Neural cell (in vitro differentiated cells): ENCODE results near the gene IZUMO1R. TPM values are rescaled to one million over a fixed set of nuclear protein-coding genes. Genes with fewer than 3 reads are reported as not detected.

Source experiments
- H2AFZ ChIP-seq: fragments of 200-600, 300-800 bp; sonication (generic), shearing (Covaris generic); 2 replicates; pipeline ENCODE4 v1.6.0; 2014; ENCODE audit warnings: low read depth, mild to moderate bottlenecking, antibody characterized with exemption, low read length, moderate library complexity
- H3F3A ChIP-seq: fragments of 200-600 bp; shearing (Covaris generic); 2 replicates; pipeline ENCODE4 v1.6.1; 2016; ENCODE audit warnings: mild to moderate bottlenecking, moderate library complexity, mixed read lengths, antibody characterized with exemption, low read length; ENCODE audit not compliant: insufficient read depth, poor library complexity, severe bottlenecking
- H3K27ac ChIP-seq: fragments of 200-600, 300-800 bp; sonication (generic), shearing (Covaris generic); 2 replicates; pipeline ENCODE4 v1.5.1; 2014; ENCODE audit warnings: mild to moderate bottlenecking, low read length, moderate library complexity
- H3K27me3 ChIP-seq: fragments of 300-800, 200-600 bp; sonication (generic), shearing (Covaris generic); 2 replicates; pipeline ENCODE4 v1.6.0; 2014; ENCODE audit warnings: mild to moderate bottlenecking, low read depth, low read length, moderate library complexity; ENCODE audit not compliant: insufficient read depth
- H3K36me3 ChIP-seq: fragments of 300-800, 200-600 bp; sonication (generic), shearing (Covaris generic); 2 replicates; pipeline ENCODE4 v1.5.1; 2014; ENCODE audit warnings: mild to moderate bottlenecking, antibody characterized with exemption, low read length, moderate library complexity; ENCODE audit not compliant: insufficient read depth
- H3K4me2 ChIP-seq: fragments of 300-800, 200-600 bp; sonication (generic), shearing (Covaris generic); 2 replicates; pipeline ENCODE4 v1.6.0; 2014; ENCODE audit warnings: mild to moderate bottlenecking, low read length
- H3K4me3 ChIP-seq: fragments of 300-800, 200-600 bp; sonication (generic), shearing (Covaris generic); 2 replicates; pipeline ENCODE4 v1.5.1; 2014; ENCODE audit warnings: mild to moderate bottlenecking, low read length, moderate library complexity
- H3K79me2 ChIP-seq: fragments of 200-600 bp; shearing (Covaris generic); replicated peaks from 2 replicates; pipeline ENCODE4 v1.6.0; 2014; ENCODE audit warnings: mild to moderate bottlenecking, low read length, moderate library complexity; ENCODE audit not compliant: insufficient read depth
- H3K9ac ChIP-seq: fragments of 300-800, 200-600 bp; sonication (generic), shearing (Covaris generic); 2 replicates; pipeline ENCODE4 v1.6.1; 2016; ENCODE audit warnings: mild to moderate bottlenecking, low read length, mixed read lengths
- H3K9me2 ChIP-seq: fragments of 200-600 bp; shearing (Covaris generic); 2 replicates; pipeline ENCODE4 v1.6.1; 2016; ENCODE audit warnings: mild to moderate bottlenecking, low read length, mixed read lengths; ENCODE audit not compliant: insufficient read depth
- H3K9me3 ChIP-seq: fragments of 200-600, 300-800 bp; sonication (generic), shearing (Covaris generic); 2 replicates; pipeline ENCODE4 v1.6.1; 2016; ENCODE audit warnings: mild to moderate bottlenecking, mixed run types, low read length, moderate library complexity, mixed read lengths
- H4K20me1 ChIP-seq: fragments of 200-600 bp; shearing (Covaris generic); 2 replicates; pipeline ENCODE4 v1.6.1; 2016; ENCODE audit warnings: mild to moderate bottlenecking, mixed run types; ENCODE audit not compliant: insufficient read depth
- EP300 ChIP-seq: fragments of 450-650 bp; conservative IDR thresholded peaks from 2 replicates; pipeline ENCODE4 v1.6.1; 2014; ENCODE audit warnings: antibody characterized with exemption, mild to moderate bottlenecking, moderate library complexity; ENCODE audit not compliant: poor library complexity, severe bottlenecking
- EZH2 ChIP-seq: fragments of 200-600, 300-800 bp; shearing (Covaris generic), sonication (generic); IDR thresholded peaks from 2 replicates; pipeline ENCODE4 v1.6.1; 2014; ENCODE audit warnings: antibody characterized with exemption, low read length, borderline replicate concordance, mild to moderate bottlenecking; ENCODE audit not compliant: insufficient read depth, poor library complexity, severe bottlenecking
- MXI1 ChIP-seq: fragments of 450-650 bp; conservative IDR thresholded peaks from 2 replicates; pipeline ENCODE4 v1.6.1; 2014; ENCODE audit warnings: antibody characterized with exemption, mild to moderate bottlenecking; ENCODE audit not compliant: poor library complexity, severe bottlenecking
- POLR2AphosphoS5 ChIP-seq: IDR thresholded peaks from 2 replicates; pipeline ENCODE4 v1.6.1; 2012
- RAD21 ChIP-seq: fragments of 450-650 bp; conservative IDR thresholded peaks from 2 replicates; pipeline ENCODE4 v1.6.1; 2014; ENCODE audit warnings: antibody characterized with exemption, mild to moderate bottlenecking, moderate library complexity
- SMC3 ChIP-seq: fragments of 450-650 bp; conservative IDR thresholded peaks from 2 replicates; pipeline ENCODE4 v1.6.1; 2014; ENCODE audit warnings: antibody characterized with exemption, mild to moderate bottlenecking, moderate library complexity; ENCODE audit not compliant: poor library complexity
- TAF1 ChIP-seq: IDR thresholded peaks from 2 replicates; pipeline ENCODE4 v1.6.1; 2012; ENCODE audit warnings: low read depth
- polyA plus RNA-seq: library from polyadenylated mRNA; depleted of rRNA; stranded (reverse); fragments of >200 nt; gene quantifications from 2 replicates; pipeline ENCODE4 v1.2.3, GENCODE V29; 2014
- TF ChIP-seq, protein P1 (sequence below): fragments of 450-650 bp; IDR thresholded peaks from 2 replicates; pipeline ENCODE4 v1.5.1; 2014; ENCODE audit warnings: antibody characterized with exemption, mild to moderate bottlenecking, moderate library complexity; ENCODE audit not compliant: poor library complexity, severe bottlenecking
- TF ChIP-seq, protein P2 (sequence below): IDR thresholded peaks from 2 replicates; pipeline ENCODE4 v1.6.1; 2012; ENCODE audit warnings: borderline replicate concordance

The IZUMO1R gene
- polyA plus RNA-seq, 1 donor from 2014 or later: not detected

DNA sequence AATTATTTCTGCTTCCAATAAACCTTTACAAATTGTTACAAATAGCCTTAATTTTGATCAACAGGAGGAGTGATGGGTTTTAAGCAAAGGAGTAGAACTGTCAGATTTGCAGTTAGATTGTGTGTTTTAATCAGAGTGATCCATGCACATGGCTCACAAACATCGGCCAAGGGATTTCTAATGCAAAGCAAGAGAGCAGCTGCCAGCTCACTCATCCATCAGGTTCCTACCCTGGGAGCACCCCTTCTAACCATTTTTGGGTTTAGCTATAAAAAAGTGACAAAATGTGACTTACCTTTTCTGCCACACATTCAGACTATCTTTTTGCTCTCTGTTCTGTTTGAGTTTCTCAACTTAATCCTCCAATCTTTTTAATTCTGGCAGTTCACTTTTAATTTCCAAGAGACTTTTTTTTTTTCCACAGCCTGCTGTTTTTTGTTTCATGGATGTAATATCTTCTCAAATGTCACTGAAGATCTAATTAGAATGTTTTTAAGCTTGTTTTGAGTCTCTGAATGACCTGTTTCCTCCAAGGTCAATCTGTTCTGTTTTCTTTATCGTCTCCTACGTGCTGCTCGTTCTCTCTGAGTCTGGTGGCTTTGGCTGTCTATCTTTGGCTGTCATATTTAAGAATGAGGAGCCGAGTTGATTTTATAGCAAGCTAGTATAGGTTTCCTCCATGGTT is 6.0 kb downstream of the IZUMO1R start:
- Histone ChIP-seq H3K27ac (no peak overlapping the region), H3K4me3 (no peak overlapping the region), H2AFZ (no peak overlapping the region), H3K36me3 (no peaks in the 10 kb centered on the region), H3K27me3 (no peaks in the 10 kb centered on the region), H3K9ac (no peak overlapping the region), H3K4me2 (no peak overlapping the region), H3K79me2 (no peaks in the 10 kb centered on the region), H4K20me1 (no peaks in the 10 kb centered on the region), H3K9me2 (no peaks in the 10 kb centered on the region), H3F3A (no peaks in the 10 kb centered on the region), H3K9me3 (no peaks in the 10 kb centered on the region)
- TF ChIP-seq EZH2: no peak
- TF ChIP-seq SMC3: no peak
- TF ChIP-seq, protein P1, sequence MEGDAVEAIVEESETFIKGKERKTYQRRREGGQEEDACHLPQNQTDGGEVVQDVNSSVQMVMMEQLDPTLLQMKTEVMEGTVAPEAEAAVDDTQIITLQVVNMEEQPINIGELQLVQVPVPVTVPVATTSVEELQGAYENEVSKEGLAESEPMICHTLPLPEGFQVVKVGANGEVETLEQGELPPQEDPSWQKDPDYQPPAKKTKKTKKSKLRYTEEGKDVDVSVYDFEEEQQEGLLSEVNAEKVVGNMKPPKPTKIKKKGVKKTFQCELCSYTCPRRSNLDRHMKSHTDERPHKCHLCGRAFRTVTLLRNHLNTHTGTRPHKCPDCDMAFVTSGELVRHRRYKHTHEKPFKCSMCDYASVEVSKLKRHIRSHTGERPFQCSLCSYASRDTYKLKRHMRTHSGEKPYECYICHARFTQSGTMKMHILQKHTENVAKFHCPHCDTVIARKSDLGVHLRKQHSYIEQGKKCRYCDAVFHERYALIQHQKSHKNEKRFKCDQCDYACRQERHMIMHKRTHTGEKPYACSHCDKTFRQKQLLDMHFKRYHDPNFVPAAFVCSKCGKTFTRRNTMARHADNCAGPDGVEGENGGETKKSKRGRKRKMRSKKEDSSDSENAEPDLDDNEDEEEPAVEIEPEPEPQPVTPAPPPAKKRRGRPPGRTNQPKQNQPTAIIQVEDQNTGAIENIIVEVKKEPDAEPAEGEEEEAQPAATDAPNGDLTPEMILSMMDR: no peak
- TF ChIP-seq TAF1: no peak
- no peak for TF ChIP-seq RAD21
- no peak for TF ChIP-seq MXI1
- TF ChIP-seq POLR2AphosphoS5: no peak
- TF ChIP-seq, protein P2, sequence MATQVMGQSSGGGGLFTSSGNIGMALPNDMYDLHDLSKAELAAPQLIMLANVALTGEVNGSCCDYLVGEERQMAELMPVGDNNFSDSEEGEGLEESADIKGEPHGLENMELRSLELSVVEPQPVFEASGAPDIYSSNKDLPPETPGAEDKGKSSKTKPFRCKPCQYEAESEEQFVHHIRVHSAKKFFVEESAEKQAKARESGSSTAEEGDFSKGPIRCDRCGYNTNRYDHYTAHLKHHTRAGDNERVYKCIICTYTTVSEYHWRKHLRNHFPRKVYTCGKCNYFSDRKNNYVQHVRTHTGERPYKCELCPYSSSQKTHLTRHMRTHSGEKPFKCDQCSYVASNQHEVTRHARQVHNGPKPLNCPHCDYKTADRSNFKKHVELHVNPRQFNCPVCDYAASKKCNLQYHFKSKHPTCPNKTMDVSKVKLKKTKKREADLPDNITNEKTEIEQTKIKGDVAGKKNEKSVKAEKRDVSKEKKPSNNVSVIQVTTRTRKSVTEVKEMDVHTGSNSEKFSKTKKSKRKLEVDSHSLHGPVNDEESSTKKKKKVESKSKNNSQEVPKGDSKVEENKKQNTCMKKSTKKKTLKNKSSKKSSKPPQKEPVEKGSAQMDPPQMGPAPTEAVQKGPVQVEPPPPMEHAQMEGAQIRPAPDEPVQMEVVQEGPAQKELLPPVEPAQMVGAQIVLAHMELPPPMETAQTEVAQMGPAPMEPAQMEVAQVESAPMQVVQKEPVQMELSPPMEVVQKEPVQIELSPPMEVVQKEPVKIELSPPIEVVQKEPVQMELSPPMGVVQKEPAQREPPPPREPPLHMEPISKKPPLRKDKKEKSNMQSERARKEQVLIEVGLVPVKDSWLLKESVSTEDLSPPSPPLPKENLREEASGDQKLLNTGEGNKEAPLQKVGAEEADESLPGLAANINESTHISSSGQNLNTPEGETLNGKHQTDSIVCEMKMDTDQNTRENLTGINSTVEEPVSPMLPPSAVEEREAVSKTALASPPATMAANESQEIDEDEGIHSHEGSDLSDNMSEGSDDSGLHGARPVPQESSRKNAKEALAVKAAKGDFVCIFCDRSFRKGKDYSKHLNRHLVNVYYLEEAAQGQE: no peak
- TF ChIP-seq EP300: no peak

DNA sequence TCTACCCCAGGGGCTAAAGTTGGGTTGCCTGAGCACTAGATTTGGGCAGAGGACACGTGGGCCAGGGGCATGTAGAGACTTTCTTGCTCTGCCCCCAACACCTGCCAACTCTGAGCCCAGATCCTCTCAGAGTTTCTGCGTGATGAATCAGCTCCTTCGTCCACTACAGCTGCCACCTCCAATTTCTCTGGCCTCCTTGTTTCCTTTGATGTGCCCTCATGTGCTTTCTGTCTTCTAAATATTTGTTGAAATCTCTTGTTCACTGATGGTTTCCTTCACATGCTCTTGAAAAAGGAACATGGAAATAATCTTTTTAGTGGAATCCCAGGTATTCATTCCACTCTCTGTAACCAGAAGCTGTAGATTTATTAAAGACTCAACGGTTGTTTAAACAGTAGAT is 8.0 kb downstream of the IZUMO1R start:
- no peak overlapping the region for H2AFZ ChIP-seq
- H3K4me3 ChIP-seq: no peak overlapping the region
- no peaks in the 10 kb centered on the region for H3K27me3 ChIP-seq
- H3K9me3 ChIP-seq: no peaks in the 10 kb centered on the region
- H3K9ac ChIP-seq: no peak overlapping the region
- H3K27ac ChIP-seq: no peak overlapping the region
- no peaks in the 10 kb centered on the region for H3K9me2 ChIP-seq
- H4K20me1 ChIP-seq: no peaks in the 10 kb centered on the region
- TF ChIP-seq EZH2 (no peak), RAD21 (no peak), MXI1 (no peak), SMC3 (no peak), EP300 (no peak), POLR2AphosphoS5 (no peak), TAF1 (no peak)
- TF ChIP-seq, protein P1: no peak
- TF ChIP-seq, protein P2: no peak
- no peaks in the 10 kb centered on the region for H3F3A ChIP-seq
- H3K79me2 ChIP-seq: no peaks in the 10 kb centered on the region
- no peak overlapping the region for H3K4me2 ChIP-seq
- no peaks in the 10 kb centered on the region for H3K36me3 ChIP-seq
